GM12878 (cell line): ENCODE measurements around the gene SLC25A28. TPM values are rescaled to one million over a fixed set of nuclear protein-coding genes. Genes with fewer than 3 reads are reported as not detected.
A peak's percentile ranks its signal among the peaks of the same experiment; 100 is the strongest.

Experiments
- ATAC-seq: fragments of 200-7000 bp; cut with Tn5 transposase; 3 replicates; pipeline ENCODE4 v1.9.1; 2020; ENCODE audit warnings: mild to moderate bottlenecking, moderate library complexity
- BruUV-seq: library from RNA; stranded (reverse); fragments of 400-500 nt; replicated peaks from 2 replicates; lab custom pipeline; 2021; lab: Mats Ljungman, UMichigan
- CTCF ChIA-PET: fragments of 300-600 bp; sonication (Branson Sonifier 250); formaldehyde crosslinking; extraction: SDS; loops from one replicate; lab custom pipeline; 2021; ENCODE audit warnings: inconsistent platforms; lab: Yijun Ruan, JAX
- POLR2A ChIA-PET: fragments of 350-600 bp; formaldehyde crosslinking; extraction: SDS; loops from one replicate; lab custom pipeline; 2021; ENCODE audit warnings: inconsistent platforms; lab: Charles Lee
- RAD21 ChIA-PET: fragments of 300-600 bp; sonication (Branson Sonifier 250); formaldehyde crosslinking; loops from one replicate; lab custom pipeline; 2023; ENCODE audit warnings: antibody characterized with exemption; ENCODE audit not compliant: unreplicated experiment; lab: Charles Lee
- SMC1A ChIA-PET: fragments of 300-600 bp; sonication (Branson Sonifier 250); formaldehyde crosslinking; loops from one replicate; lab custom pipeline; 2023; ENCODE audit not compliant: unreplicated experiment, uncharacterized antibody; lab: Charles Lee
- DNase-seq: peaks from one replicate; pipeline ENCODE4 v3.0.0-alpha.2; 2011; ENCODE audit warnings: low read depth, low spot score
- FAIRE-seq: peaks from 3 replicates; lab custom pipeline; 2011; peaks lifted over from hg19 to GRCh38; lab: Jason Lieb, UNC
- H2AFZ ChIP-seq: 2 replicates; pipeline ENCODE4 v1.6.0; 2011; ENCODE audit warnings: low read depth, low read length, control low read depth; ENCODE audit not compliant: control insufficient read depth
- H3K27ac ChIP-seq: 2 replicates; pipeline ENCODE4 v1.5.1; 2011; ENCODE audit warnings: control low read depth; ENCODE audit not compliant: control insufficient read depth, insufficient read depth
- H3K27me3 ChIP-seq, 2 experiments: replicated peaks in 1 of 2; 2 replicates each; pipeline versions ENCODE4 v1.6.0 to v1.6.1; 2011; ENCODE audit warnings: low read length in 1 of 2; ENCODE audit not compliant: control insufficient read depth in 2 of 2, insufficient read depth in 2 of 2
- H3K36me3 ChIP-seq, 2 experiments: 2 replicates each; pipeline ENCODE4 v1.5.1; 2011; ENCODE audit warnings: low read length in 1 of 2; ENCODE audit not compliant: control insufficient read depth in 2 of 2, insufficient read depth in 2 of 2
- H3K4me1 ChIP-seq: 2 replicates; pipeline ENCODE4 v1.6.1; 2011; ENCODE audit warnings: mild to moderate bottlenecking, low read length, moderate library complexity, mixed read lengths; ENCODE audit not compliant: control insufficient read depth, insufficient read depth
- H3K4me2 ChIP-seq: 2 replicates; pipeline ENCODE4 v1.6.0; 2011; ENCODE audit warnings: control low read depth; ENCODE audit not compliant: control insufficient read depth, insufficient read depth
- H3K4me3 ChIP-seq: fragments of 200-600 bp; sonication (generic); 2 replicates; pipeline ENCODE4 v1.5.1; 2016
- H3K79me2 ChIP-seq: 2 replicates; pipeline ENCODE4 v1.6.0; 2011; ENCODE audit warnings: low read length; ENCODE audit not compliant: control insufficient read depth, insufficient read depth
- H3K9ac ChIP-seq: 2 replicates; pipeline ENCODE4 v1.8.0; 2011; ENCODE audit warnings: low read length, control low read depth, mixed read lengths; ENCODE audit not compliant: control insufficient read depth, insufficient read depth
- H3K9me3 ChIP-seq: replicated peaks from 3 replicates; pipeline ENCODE4 v1.5.1; 2011; ENCODE audit warnings: mild to moderate bottlenecking, low read length; ENCODE audit not compliant: control insufficient read depth, insufficient read depth
- H4K20me1 ChIP-seq: 2 replicates; pipeline ENCODE4 v1.6.0; 2011; ENCODE audit not compliant: control insufficient read depth, insufficient read depth
- JUNB ChIP-seq: IDR thresholded peaks from 2 replicates; pipeline ENCODE4 v1.6.1; 2016; ENCODE audit warnings: antibody characterized with exemption, mild to moderate bottlenecking
- KAT2A ChIP-seq: conservative IDR thresholded peaks from 2 replicates; pipeline ENCODE4 v1.6.1; 2011; ENCODE audit warnings: low read depth, low read length; ENCODE audit not compliant: control insufficient read depth
- LARP7 ChIP-seq: fragments of 450-650 bp; IDR thresholded peaks from 2 replicates; pipeline ENCODE4 v1.6.1; 2017; ENCODE audit warnings: mild to moderate bottlenecking
- MTA3 ChIP-seq: IDR thresholded peaks from 2 replicates; pipeline ENCODE4 v1.6.1; 2012; ENCODE audit warnings: low read length, inconsistent platforms, borderline replicate concordance
- PAX8 ChIP-seq: fragments of 450-650 bp; IDR thresholded peaks from 2 replicates; pipeline ENCODE4 v1.6.1; 2017; ENCODE audit warnings: mild to moderate bottlenecking, moderate library complexity
- SIX5 ChIP-seq: IDR thresholded peaks from 2 replicates; pipeline ENCODE4 v1.6.1; 2011; ENCODE audit warnings: mild to moderate bottlenecking, low read depth, low read length, moderate library complexity; ENCODE audit not compliant: severe bottlenecking
- WGBS: methylation state at CpG from one replicate; pipeline ENCODE4 v1.1.6; 2016; ENCODE audit warnings: low lambda C conversion rate; ENCODE audit not compliant: insufficient replicate concordance, insufficient coverage; ENCODE audit errors: missing lambda C conversion rate; 5-methylcytosine and 5-hydroxymethylcytosine counted together
- in situ Hi-C: fragments of 300-500 bp; cut with MboI; formaldehyde crosslinking; loops from 9 replicates; pipeline ENCODE4 v1.14.3; 2018; ENCODE audit warnings: mixed read lengths
- intact Hi-C: fragments of 100-400 bp; cut with micrococcal nuclease; formaldehyde crosslinking; loops from one replicate; pipeline ENCODE4 v1.14.2; 2022; ENCODE audit not compliant: unreplicated experiment
- polyA plus RNA-seq, 11 experiments: library from polyadenylated mRNA; depleted of rRNA in 4 of 11; unstranded in 6 of 11; stranded (reverse) in 5 of 11; fragments of >200 nt; fragmentation: Nextera tagmentation in 4 of 11; fragmentation: Illumina TruSeq in 1 of 11; extraction: Ambion mirVana in 4 of 11; extraction: Trizol in 1 of 11; gene quantifications; 1 replicate in 1 of 11; 2 replicates in 10 of 11; pipeline versions ENCODE4 v1.2.1 to v1.2.3, GENCODE V29; 2011 to 2016; ENCODE audit warnings: inconsistent platforms in 2 of 11, missing spikeins in 2 of 11, low read depth in 1 of 11
- total RNA-seq, 4 experiments: library from RNA; depleted of rRNA in 3 of 4; stranded (reverse); fragments of >200 nt in 3 of 4; fragmentation: Illumina TruSeq in 1 of 4; extraction: Trizol in 1 of 4; gene quantifications; 2 replicates each; pipeline versions ENCODE4 v1.2.1 to v1.2.3, GENCODE V29; 2013 to 2021

Gene SLC25A28
- total and polyA plus RNA-seq, 10 of the 15 experiments (the other 5 are each of a cell fraction or from before 2014, with no cell fraction given), result 7.5 to 47.8 (median 24.9) TPM

DNA sequence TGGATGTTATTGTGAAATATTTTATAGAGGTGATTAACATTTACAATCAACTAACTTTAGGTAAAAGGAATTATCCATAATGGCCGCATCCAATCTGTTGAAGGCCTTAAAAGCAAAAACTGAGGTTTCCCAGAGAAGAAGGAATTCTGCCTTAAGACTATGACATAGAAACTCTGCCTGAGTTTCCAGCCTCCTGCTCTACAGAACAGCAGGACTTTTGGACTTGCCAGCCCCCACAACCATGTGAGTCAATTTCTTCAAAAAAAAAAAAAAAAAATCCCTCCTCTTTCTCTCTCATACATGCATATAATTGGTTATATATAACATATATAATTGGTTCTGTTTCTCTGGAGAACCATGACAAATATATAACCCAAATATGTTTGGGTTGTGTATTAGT lies 15.4 kb downstream of the SLC25A28 start (continued):
- no peak for TF ChIP-seq PAX8
- TF ChIP-seq LARP7, result no peak
- no peak for TF ChIP-seq MTA3
- TF ChIP-seq KAT2A, result no peak

DNA sequence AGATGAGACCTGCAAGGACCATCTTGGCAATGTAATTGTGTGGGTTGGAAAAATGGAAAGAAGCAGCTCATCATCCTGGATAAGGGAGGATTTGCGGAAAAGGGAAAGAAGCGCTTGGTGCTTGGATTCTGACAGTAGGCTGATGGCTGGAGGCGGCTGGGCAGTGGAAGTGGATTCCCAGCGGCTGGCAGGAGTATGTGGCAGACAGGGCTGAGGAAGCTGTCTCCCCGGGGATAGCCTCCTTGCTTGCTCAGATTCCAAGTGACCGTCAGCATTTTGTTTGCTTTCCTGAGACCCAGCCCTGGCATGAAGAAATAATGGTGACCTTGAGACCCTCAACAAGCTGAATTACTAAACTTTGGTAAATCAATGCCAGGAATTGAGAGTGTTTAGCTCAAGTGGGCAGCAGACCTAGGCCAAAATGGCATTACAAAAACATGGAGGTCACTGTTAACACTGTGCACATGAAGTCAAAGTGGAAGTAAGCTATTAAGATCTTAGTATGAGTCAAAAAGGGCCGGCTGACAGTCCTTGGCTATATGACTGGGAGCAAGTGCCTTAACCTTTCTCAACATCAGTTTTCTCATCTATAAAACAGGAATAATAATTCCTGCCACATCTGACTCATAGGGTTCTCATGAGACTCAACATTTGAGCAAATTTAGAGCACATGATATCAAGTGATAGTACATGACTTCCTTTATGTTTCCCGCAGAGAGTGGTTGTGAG lies 21.3 kb downstream of the SLC25A28 start:
- CTCF ChIA-PET, result interaction anchor here (0.6 to 2.1 kb wide), 5 partner anchors 13 to 205 kb away, joined by 3 to 10 read pairs (median 3); no protein-coding TSS in a partner anchor
- DNase-seq, result no peak
- SMC1A ChIA-PET, result interaction anchor here (1.9 kb wide), 1 partner anchor 13 kb away, joined by 4 read pairs; no protein-coding TSS in a partner anchor
- Histone ChIP-seq H3K79me2 (no peaks in the 10 kb centered on the region), H3K36me3 (no peaks in the 10 kb centered on the region), H3K27ac (no peak overlapping the region), H3K4me2 (no peak overlapping the region), H3K27me3 (no peaks in the 10 kb centered on the region), H3K4me1 (peaks cover 6% of the 10 kb centered on the region), H3K4me3 (no peak overlapping the region), H3K9ac (no peak overlapping the region), H3K9me3 (no peaks in the 10 kb centered on the region), H2AFZ (no peak overlapping the region), H4K20me1 (no peaks in the 10 kb centered on the region)
- in situ Hi-C loops (no loop called here), intact Hi-C loops (no loop called here)
- BruUV-seq, result no TSS peak
- no peak for FAIRE-seq
- RAD21 ChIA-PET, result no interaction called here
- WGBS, result 51% methylated on average over 8 of the region's 8 CpGs
- POLR2A ChIA-PET, result no interaction called here
- TF ChIP-seq JUNB (peak; percentile 29; the same call in 1 of the 2 replicates), SIX5 (no peak)
- peak; percentile 64 for ATAC-seq
